ENCODE data around the gene COBLL1. TPM values are rescaled to one million over a fixed set of nuclear protein-coding genes. Genes with fewer than 3 reads are reported as not detected.

Gene COBLL1
- polyA plus RNA-seq, 3 donors, result 7.0 to 28.2 (median 27.1) TPM

DNA sequence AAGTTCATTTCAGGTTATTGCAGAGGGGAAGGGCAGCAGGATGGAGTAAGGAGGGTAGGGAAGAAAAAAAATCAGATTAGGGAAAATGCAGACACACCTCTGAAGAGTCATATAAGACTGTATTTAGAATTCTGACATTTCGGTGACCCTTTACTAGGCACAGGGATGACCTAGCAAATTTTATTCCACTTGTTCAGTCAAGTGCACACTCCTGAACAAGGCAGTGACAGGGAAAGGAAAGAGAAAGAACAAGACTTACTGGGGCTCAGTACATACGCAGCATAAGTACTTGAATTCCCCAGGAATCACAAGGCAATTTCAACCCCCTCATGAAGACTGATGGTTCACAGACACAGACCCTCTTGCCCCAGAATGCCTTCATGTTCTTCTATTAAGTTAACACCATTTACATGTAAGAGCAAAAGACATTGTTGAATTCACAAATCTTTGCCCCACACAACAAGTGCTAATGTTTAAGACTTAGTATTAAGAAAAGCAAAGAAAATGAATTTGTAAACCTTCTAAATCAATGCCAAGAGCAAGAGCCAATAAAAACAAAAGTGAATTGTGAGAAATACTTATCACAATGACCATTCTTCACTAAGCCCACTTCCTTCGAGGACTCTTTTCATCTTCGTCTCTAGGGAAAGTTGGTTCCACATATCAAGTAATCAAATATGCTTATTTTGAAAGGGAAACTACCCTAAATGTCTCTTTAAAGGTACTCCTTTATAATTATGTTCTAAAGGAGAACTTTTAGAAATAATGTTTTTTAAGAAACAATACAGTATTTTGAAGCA, 47.0 kb downstream of the COBLL1 start:
- WGBS, 3 donors, result 51 to 55% (median 54%) methylated on average over 4 of the region's 4 CpGs

GRCh38 chr2:164794016-164794415, 47.6 kb downstream of the COBLL1 start:
- H3K27ac ChIP-seq (ENCODE audit: low read depth, low read length), result no peak overlapping the region

More for the DNA sequence above, 47.0 kb downstream of the COBLL1 start:
- no peak overlapping the region for H3K27ac ChIP-seq (ENCODE audit: low read depth, low read length)

DNA sequence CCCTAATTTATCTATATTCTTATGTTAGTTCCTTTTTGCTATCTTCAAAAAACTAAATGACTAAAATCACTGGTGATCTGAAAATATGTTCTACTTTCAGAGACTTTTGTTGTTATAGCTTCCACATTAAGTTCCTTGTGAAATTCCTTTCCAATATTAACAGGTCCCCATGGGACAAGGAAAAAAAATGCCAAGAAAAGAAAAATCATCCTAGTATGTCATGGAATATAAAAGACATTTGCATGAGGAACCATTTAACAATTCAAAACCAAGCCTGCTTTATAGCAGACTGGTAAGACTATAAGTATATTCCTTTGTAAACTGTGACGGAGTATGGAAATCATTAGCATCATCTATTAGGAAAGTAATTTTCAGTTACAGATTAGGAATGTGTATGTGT, 48.1 kb downstream of the COBLL1 start:
- no peak overlapping the region for H3K27ac ChIP-seq (ENCODE audit: low read depth, low read length)
- 76 to 92% (median 80%) methylated on average over 1 of the region's 1 CpG for WGBS, 3 donors

DNA sequence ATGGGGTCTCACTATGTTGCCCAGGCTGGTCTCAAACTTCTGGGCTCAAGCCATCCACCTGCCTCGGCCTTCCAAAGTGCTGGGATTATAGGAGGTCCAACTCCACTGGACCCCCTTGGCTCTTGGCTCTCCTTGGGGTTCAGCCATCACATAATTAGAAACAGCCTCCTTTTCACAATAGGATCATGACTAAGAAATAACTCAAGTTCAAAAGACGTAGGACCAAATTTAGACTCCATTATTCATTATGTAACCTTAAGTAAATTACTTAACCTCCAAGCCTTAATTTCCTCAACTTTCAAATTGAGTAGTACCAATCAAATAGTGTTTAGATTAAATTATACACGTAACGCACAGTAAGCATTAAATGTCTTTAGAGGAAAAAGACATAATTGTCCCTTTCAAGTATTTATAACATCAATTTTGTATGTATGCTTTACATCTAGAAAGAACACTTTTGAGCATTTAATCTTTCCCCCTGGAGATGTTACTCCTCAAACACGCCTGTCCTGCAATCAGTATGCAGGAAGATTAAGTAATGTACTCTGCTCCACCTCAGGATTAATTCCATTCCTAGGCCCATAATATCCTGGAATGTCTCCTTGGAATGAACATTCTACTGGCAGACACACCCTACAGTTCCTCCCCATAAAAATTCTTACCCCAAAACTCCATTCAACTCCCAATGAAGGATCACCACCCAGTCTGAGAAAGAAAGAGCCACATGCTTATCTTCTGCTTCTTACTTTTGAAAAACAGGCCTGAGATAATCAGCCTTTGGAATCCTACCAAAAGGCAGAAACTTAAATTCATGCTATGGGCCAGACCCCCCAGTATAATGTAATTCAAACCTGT, 49.1 kb downstream of the COBLL1 start:
- 78 to 90% (median 81%) methylated on average over 5 of the region's 5 CpGs for WGBS, 3 donors

GRCh38 chr2:164789968-164790367, 51.7 kb downstream of the COBLL1 start:
- 88 to 97% (median 92%) methylated on average over 5 of the region's 5 CpGs for WGBS, 3 donors
- no peak overlapping the region for H3K27ac ChIP-seq (ENCODE audit: low read depth, low read length)

More for the DNA sequence above, 49.1 kb downstream of the COBLL1 start:
- no peak overlapping the region for H3K27ac ChIP-seq (ENCODE audit: low read depth, low read length)

DNA sequence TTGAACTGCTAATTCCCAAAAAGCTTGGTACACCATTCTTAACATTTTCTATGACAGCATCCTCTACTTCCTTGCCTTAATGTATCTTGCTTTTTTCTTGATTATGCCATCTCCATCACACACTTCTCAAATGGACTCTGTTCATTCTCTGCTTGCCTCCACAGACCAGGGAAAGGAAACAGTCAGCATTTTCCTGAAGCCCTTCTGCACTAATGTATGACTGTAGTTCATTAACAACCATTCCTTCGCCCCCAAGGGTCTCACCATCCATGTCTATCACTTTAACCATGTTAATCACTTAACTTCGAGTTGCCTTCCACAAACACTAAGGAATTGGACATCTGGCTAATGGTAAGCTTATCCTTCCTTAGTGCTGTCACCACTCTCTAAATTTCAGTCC, 54.8 kb downstream of the COBLL1 start:
- no peak overlapping the region for H3K27ac ChIP-seq (ENCODE audit: low read depth, low read length)

DNA sequence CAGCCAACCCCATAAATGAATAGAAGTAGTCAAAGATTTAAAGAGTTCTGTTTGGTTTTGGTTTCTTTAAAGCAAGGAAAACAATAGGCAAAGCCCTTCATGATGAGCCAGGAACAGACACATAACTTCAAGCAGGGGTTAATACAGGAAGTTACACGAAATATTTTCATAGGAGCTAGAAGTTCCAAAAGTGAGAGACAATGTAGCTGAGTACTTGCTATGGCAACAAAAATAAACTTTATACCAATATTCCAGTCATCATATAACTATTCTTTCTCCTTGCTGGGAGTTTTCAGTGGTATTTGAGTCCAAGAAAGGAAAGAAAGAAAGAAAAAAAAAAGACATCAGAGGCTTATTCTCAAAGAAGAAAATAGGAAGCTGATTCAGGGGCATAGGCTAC, 56.2 kb downstream of the COBLL1 start:
- WGBS, 3 donors, result 1 to 8% (median 2%) methylated on average over 1 of the region's 1 CpG
- no peak overlapping the region for H3K27ac ChIP-seq (ENCODE audit: low read depth, low read length)

More for the DNA sequence above, 54.8 kb downstream of the COBLL1 start:
- 70 to 90% (median 89%) methylated on average over 2 of the region's 2 CpGs for WGBS, 3 donors

DNA sequence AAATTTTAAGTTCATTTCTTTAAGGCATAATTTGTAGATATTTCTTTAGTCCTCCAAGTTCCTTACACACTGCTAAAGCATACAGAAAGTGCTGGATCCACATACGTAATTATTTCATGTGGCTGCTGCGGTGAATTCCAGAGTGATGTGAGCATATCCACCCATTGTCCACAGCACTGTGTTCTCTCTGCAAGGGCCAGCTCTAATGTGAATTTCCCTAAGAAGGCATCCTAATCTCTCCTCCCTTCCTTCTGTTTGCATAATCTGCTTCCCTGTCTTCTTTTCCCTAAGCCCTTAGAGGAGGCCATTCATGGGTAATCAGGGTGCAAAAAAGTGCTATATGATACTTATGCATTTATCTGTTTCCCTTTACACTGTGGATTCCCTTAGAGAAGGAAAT, 57.2 kb downstream of the COBLL1 start:
- 71 to 87% (median 80%) methylated on average over 2 of the region's 2 CpGs for WGBS, 3 donors
- H3K27ac ChIP-seq (ENCODE audit: low read depth, low read length), result no peak overlapping the region

DNA sequence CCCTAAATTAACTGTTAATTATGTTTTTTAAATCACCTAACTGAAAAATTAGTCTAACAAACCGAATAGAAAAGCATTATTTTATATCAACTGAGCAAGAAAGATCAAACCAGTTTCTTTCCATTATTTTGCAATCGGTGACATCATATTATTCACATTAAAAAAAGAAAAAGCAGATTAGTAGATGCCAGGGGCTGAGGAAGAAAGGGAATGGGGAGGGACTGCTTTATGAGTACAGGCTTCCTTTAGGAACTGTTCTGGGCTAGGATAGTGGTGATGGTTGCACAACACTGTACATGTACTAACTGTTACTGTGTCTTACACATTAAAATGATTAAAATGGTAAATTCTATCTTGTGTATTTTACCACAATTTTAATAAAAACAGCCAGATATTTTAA, 59.3 kb downstream of the COBLL1 start:
- no peak overlapping the region for H3K27ac ChIP-seq (ENCODE audit: low read depth, low read length)
- WGBS, 3 donors, result 53 to 70% (median 65%) methylated on average over 2 of the region's 2 CpGs

GRCh38 chr2:164781394-164781793, 60.2 kb downstream of the COBLL1 start:
- no peak overlapping the region for H3K27ac ChIP-seq (ENCODE audit: low read depth, low read length)
- 42 to 81% (median 74%) methylated on average over 1 of the region's 1 CpG for WGBS, 3 donors

- no peak overlapping the region for H3K27ac ChIP-seq (ENCODE audit: low read depth, low read length)
- 67 to 80% (median 70%) methylated on average over 9 of the region's 9 CpGs for WGBS, 3 donors
Measured at GRCh38 chr2:164780611-164781178, 60.9 kb downstream of the COBLL1 start.

- 72 to 82% (median 79%) methylated on average over 7 of the region's 7 CpGs for WGBS, 3 donors
- no peak overlapping the region for H3K27ac ChIP-seq (ENCODE audit: low read depth, low read length)
Measured at GRCh38 chr2:164779383-164780057, 62.1 kb downstream of the COBLL1 start.

- WGBS, 3 donors, result 86 to 95% (median 87%) methylated on average over 3 of the region's 3 CpGs
- H3K27ac ChIP-seq (ENCODE audit: low read depth, low read length), result no peak overlapping the region
Measured at GRCh38 chr2:164778723-164779122, 62.9 kb downstream of the COBLL1 start.

- 74 to 89% (median 82%) methylated on average over 1 of the region's 1 CpG for WGBS, 3 donors
- H3K27ac ChIP-seq (ENCODE audit: low read depth, low read length), result no peak overlapping the region
Measured at GRCh38 chr2:164777847-164778461, 63.7 kb downstream of the COBLL1 start.

DNA sequence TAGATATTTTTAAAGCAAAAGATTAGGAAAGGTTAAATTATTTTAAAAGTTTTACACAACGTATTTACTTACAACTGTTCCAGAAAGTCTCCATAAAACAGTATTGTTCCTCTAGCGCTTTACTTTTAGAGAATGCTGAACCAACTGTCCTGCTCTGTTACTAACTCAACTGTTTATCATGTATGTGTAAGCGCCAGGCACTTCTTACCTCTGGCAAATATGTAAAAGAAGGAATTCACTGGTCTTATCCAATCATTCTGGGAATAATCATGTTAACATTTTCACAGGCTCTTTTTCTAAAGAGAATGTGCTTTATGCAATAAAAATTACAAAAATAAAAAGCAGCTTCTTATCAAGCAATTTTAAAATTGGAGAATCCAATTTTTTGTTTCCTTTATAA, 68.0 kb downstream of the COBLL1 start:
- H3K27ac ChIP-seq (ENCODE audit: low read depth, low read length), result no peak overlapping the region
- 66 to 82% (median 79%) methylated on average over 3 of the region's 3 CpGs for WGBS, 3 donors

DNA sequence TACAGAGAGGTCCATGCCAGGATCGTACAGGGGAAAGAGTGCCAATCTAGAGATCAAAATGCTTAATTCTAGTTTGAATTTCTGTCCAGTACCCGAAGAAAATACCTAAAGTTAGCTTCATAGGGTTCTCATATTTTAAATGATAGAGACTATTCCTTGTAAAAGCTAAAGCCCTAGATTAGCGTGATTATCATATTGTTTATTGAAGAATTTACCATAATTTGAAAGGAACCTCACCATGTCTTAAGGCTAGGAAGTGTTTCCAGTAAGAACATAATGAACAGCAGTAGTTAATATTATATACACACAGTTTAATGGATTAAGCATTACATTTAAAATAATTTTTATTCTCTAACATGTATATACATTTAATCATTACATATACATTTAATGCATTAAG, 68.5 kb downstream of the COBLL1 start:
- no peak overlapping the region for H3K27ac ChIP-seq (ENCODE audit: low read depth, low read length)
- WGBS, 3 donors, result 84 to 88% (median 87%) methylated on average over 3 of the region's 3 CpGs

DNA sequence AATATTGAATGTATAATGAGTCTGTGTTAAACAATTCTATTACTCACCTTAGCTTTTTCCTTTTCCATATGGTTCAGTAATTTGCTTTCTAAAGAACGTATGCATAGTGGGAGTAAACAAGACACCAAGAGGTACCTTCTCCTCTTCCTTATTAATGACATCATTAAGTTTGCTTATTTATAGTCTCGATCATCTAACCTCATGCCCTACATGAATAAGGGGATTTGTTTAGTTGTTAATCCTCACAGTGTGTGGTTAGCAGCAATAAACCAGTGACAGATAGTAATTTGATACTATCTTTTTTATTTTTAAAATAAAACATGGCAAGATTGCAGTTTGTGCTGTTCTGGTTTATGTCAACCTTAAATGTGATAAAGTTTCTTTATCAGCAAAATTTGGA, 69.7 kb downstream of the COBLL1 start:
- 64 to 75% (median 69%) methylated on average over 2 of the region's 2 CpGs for WGBS, 3 donors
- no peak overlapping the region for H3K27ac ChIP-seq (ENCODE audit: low read depth, low read length)

DNA sequence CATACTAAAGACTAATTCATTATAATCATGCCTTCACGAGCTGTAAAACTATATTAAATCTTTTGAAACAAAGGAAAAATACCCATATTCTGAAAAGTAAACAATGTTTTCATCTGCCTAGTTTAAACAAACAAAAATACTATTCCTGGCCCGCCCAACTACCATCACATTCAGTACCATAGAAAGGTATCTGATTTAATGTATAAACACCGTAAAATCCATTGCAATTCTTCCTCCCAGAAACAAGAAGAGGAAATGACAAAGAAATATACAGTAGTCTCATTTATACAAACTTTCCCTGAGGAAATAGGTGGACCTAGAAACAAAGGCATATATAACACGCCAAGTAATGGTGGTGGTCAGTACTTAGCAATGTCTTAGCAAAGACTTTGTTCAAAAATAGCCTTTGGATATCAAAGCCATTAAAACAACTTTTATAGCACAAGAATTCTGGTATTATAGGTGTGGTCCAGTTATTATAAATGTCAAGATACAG, 71.2 kb downstream of the COBLL1 start:
- no peak overlapping the region for H3K27ac ChIP-seq (ENCODE audit: low read depth, low read length)
- 80 to 86% (median 83%) methylated on average over 4 of the region's 4 CpGs for whole genome bisulfite sequencing, 3 donors

All from adipose tissue (tissue), 3 donors.